Measurements from ENCODE around the gene M6PR. TPM values are rescaled to one million over a fixed set of nuclear protein-coding genes. Genes with fewer than 3 reads are reported as not detected.

The M6PR gene
- total RNA-seq, 3 donors from 2014 or later (not counting 1 experiment from before 2014, with no cell fraction given) = 245 to 270 (median 255) TPM

DNA sequence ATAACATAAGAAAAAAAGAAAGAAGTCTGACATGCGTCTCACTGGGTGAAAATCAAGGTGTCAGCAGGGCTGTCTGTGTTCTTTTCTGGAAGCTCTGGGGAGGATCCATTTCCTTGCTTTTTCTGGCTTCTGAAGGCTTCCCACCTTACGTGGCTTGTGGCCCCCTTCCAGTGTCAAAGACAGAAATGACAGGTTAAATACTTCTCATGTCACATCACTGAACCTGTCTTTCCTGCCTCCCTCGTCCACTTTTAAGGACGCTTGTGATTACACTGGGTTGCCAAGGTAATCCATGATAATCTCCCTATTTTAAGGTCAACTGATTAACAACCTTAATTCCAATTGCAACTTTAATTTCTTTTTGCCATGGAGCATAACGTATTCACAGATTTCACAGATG is 39.7 kb downstream of the M6PR start:
- H3K27me3 Mint-ChIP-seq (ENCODE audit: low read depth in 2 of 2) = peaks cover 0 to 3% of the 10 kb centered on the region in 2 donors
- Histone ChIP-seq H3K27me3 (ENCODE audit: control insufficient read depth, insufficient read depth, low read length) (no peaks in the 10 kb centered on the region), H3K4me1 (ENCODE audit: control insufficient read depth, insufficient read depth, low read length) (peaks cover 3% of the 10 kb centered on the region), H3K9me3 (ENCODE audit: control insufficient read depth, insufficient read depth, low read length) (no peaks in the 10 kb centered on the region), H3K36me3 (ENCODE audit: control insufficient read depth, insufficient read depth, low read length) (no peaks in the 10 kb centered on the region), H3K4me3 (ENCODE audit: low read length) (no peak overlapping the region), H3K27ac (ENCODE audit: low read length) (no peak overlapping the region)
- TF ChIP-seq, protein P1, sequence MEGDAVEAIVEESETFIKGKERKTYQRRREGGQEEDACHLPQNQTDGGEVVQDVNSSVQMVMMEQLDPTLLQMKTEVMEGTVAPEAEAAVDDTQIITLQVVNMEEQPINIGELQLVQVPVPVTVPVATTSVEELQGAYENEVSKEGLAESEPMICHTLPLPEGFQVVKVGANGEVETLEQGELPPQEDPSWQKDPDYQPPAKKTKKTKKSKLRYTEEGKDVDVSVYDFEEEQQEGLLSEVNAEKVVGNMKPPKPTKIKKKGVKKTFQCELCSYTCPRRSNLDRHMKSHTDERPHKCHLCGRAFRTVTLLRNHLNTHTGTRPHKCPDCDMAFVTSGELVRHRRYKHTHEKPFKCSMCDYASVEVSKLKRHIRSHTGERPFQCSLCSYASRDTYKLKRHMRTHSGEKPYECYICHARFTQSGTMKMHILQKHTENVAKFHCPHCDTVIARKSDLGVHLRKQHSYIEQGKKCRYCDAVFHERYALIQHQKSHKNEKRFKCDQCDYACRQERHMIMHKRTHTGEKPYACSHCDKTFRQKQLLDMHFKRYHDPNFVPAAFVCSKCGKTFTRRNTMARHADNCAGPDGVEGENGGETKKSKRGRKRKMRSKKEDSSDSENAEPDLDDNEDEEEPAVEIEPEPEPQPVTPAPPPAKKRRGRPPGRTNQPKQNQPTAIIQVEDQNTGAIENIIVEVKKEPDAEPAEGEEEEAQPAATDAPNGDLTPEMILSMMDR (IDR thresholded peaks at IDR 0.05) = no peak
- ATAC-seq (no peak), DNase-seq (no peak)
- no peak overlapping the region for H3K27ac Mint-ChIP-seq
- no peak overlapping the region for H3K4me3 Mint-ChIP-seq
- 85% methylated on average over 5 of the region's 5 CpGs for WGBS (ENCODE audit: insufficient coverage)
- H3K4me1 Mint-ChIP-seq = peaks cover 13 to 14% of the 10 kb centered on the region in 2 donors
- no peaks in the 10 kb centered on the region for H3K9me3 Mint-ChIP-seq
- no peaks in the 10 kb centered on the region for H3K36me3 Mint-ChIP-seq
- intact Hi-C loops (cut with micrococcal nuclease) = loop anchor here (5.0 kb wide), 1 partner anchor 43 kb away; no protein-coding TSS in a partner anchor

DNA sequence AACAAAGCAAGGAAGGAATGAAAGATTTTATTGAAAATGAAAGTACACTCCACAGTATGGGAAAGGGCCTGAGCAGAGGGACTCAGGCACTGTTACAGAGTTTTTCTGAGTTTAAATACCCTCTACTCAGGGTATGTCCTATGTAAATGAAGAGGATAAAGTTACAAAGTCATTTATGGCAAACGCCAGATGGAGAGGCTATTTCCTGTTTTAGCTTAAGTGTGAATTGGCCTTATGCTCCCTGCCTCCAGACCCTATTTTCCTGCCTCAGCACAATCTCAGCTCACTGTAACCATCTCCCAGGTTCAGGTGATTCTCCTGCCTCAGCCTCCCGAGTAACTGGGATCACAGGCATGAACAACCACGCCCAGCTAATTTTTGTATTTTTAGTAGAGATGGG is 41.9 kb downstream of the M6PR start:
- Histone ChIP-seq H3K27me3 (ENCODE audit: control insufficient read depth, insufficient read depth, low read length) (no peaks in the 10 kb centered on the region), H3K4me3 (ENCODE audit: low read length) (no peak overlapping the region), H3K27ac (ENCODE audit: low read length) (no peak overlapping the region), H3K4me1 (ENCODE audit: control insufficient read depth, insufficient read depth, low read length) (no peaks in the 10 kb centered on the region), H3K9me3 (ENCODE audit: control insufficient read depth, insufficient read depth, low read length) (no peaks in the 10 kb centered on the region), H3K36me3 (ENCODE audit: control insufficient read depth, insufficient read depth, low read length) (no peaks in the 10 kb centered on the region)
- H3K27ac Mint-ChIP-seq = no peak overlapping the region
- peaks cover 0 to 3% of the 10 kb centered on the region in 2 donors for H3K4me1 Mint-ChIP-seq
- H3K36me3 Mint-ChIP-seq = no peaks in the 10 kb centered on the region
- no peak overlapping the region for H3K4me3 Mint-ChIP-seq
- 72% methylated on average over 3 of the region's 3 CpGs for WGBS (ENCODE audit: insufficient coverage)
- no peak for ATAC-seq
- intact Hi-C loops (cut with micrococcal nuclease) = no loop called here
- H3K9me3 Mint-ChIP-seq = no peaks in the 10 kb centered on the region
- DNase-seq = no peak
- TF ChIP-seq, protein P1 (IDR thresholded peaks at IDR 0.05) = no peak
- H3K27me3 Mint-ChIP-seq (ENCODE audit: low read depth in 2 of 2) = peaks cover 8 to 10% of the 10 kb centered on the region in 2 donors

DNA sequence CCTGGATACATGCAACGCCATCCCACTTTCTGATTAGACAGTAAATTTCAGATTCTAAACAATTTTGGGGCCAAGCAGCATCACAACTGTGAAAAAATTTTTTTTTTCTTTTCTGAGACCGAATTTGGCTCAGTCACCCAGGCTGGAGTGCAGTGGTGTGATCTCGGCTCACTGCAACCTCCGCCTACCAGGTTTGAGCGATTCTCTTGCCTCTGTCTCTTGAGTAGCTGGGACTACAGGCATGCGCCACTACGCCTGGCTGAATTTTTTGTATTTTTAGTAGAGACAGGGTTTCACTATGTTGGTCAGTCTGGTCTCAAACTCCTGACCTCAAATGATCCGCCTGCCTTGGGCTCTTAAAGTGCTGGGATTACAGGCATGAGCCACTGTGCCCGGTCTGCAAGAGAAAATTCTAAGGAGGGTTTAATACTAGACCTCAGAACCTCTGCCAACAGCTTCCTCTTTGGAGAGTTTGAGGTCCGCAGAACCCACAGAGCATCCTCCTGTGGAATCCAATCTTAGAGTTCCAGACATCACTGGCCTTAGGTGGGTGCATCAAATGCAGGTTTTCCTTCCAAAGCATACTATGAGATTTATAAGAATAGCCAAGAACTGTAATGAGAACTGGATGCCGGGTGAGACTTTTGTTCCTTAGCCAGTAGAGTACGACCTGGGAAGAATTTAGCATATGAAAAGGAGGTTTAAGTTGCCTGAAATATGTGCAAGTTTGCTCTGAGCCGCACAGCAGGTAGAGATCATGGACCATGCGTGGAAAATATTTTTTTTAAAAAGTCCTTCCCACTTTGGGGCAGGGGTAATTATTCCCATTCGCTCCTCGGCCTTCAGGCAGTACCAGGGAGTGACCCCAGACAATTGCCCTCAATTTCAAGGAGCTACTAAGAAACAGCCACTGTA is 42.9 kb downstream of the M6PR start:
- 73% methylated on average over 16 of the region's 16 CpGs for WGBS (ENCODE audit: insufficient coverage)
- ATAC-seq = no peak

More for the DNA sequence above, 42.9 kb downstream of the M6PR start:
- H3K27ac ChIP-seq (ENCODE audit: low read length) = no peak overlapping the region
- H3K4me3 ChIP-seq (ENCODE audit: low read length) = no peak overlapping the region
- no peaks in the 10 kb centered on the region for H3K4me1 ChIP-seq (ENCODE audit: control insufficient read depth, insufficient read depth, low read length)
- no peak for DNase-seq
- Mint-ChIP-seq H3K27ac (no peak overlapping the region), H3K4me3 (no peak overlapping the region), H3K9me3 (no peaks in the 10 kb centered on the region), H3K27me3 (ENCODE audit: low read depth in 2 of 2) (peaks cover 8 to 10% of the 10 kb centered on the region in 2 donors), H3K36me3 (no peaks in the 10 kb centered on the region), H3K4me1 (peaks cover 0 to 5% of the 10 kb centered on the region in 2 donors)
- TF ChIP-seq, protein P1 (IDR thresholded peaks at IDR 0.05) = no peak
- no peaks in the 10 kb centered on the region for H3K36me3 ChIP-seq (ENCODE audit: control insufficient read depth, insufficient read depth, low read length)
- intact Hi-C loops (cut with micrococcal nuclease) = no loop called here
- H3K9me3 ChIP-seq (ENCODE audit: control insufficient read depth, insufficient read depth, low read length) = no peaks in the 10 kb centered on the region
- H3K27me3 ChIP-seq (ENCODE audit: control insufficient read depth, insufficient read depth, low read length) = no peaks in the 10 kb centered on the region
